HG02840 (cell line): ENCODE measurements around the gene ADCY9.

Source experiments
- ATAC-seq: cut with Tn5 transposase; IDR thresholded peaks from one replicate; pipeline ENCODE4 v1.9.1; 2021; ENCODE audit warnings: mild to moderate bottlenecking, moderate library complexity, moderate number of reproducible peaks; ENCODE audit not compliant: unreplicated experiment, low FRiP score

The ADCY9 gene

GRCh38 chr16:4009177-4009576 is 107.1 kb downstream of the ADCY9 start:
- no peak for ATAC-seq

- ATAC-seq = no peak
Measured at GRCh38 chr16:4008116-4008515, 108.1 kb downstream of the ADCY9 start.

GRCh38 chr16:4006397-4006999 is 109.7 kb downstream of the ADCY9 start:
- no peak for ATAC-seq

GRCh38 chr16:4005731-4006130 is 110.5 kb downstream of the ADCY9 start:
- ATAC-seq = no peak

GRCh38 chr16:4005281-4005680 is 111.0 kb downstream of the ADCY9 start:
- no peak for ATAC-seq

GRCh38 chr16:4004206-4004605 is 112.0 kb downstream of the ADCY9 start:
- ATAC-seq = no peak

- ATAC-seq = no peak
Measured at GRCh38 chr16:4003576-4003975, 112.7 kb downstream of the ADCY9 start.

- no peak for ATAC-seq
Measured at GRCh38 chr16:4003166-4003565, 113.1 kb downstream of the ADCY9 start.

GRCh38 chr16:4002121-4002520 is 114.1 kb downstream of the ADCY9 start:
- no peak for ATAC-seq

GRCh38 chr16:3999479-4000325 is 116.5 kb downstream of the ADCY9 start:
- ATAC-seq = no peak

GRCh38 chr16:3998793-3999478 is 117.3 kb downstream of the ADCY9 start:
- ATAC-seq = no peak

GRCh38 chr16:3997231-3997841 is 118.9 kb downstream of the ADCY9 start:
- no peak for ATAC-seq

- no peak for ATAC-seq
Measured at GRCh38 chr16:3995001-3995400, 121.2 kb downstream of the ADCY9 start.

- no peak for ATAC-seq
Measured at GRCh38 chr16:3993052-3993785, 123.0 kb downstream of the ADCY9 start.

GRCh38 chr16:3992297-3993051 is 123.8 kb downstream of the ADCY9 start:
- ATAC-seq = no peak

GRCh38 chr16:3988824-3989223 is 127.4 kb downstream of the ADCY9 start:
- ATAC-seq = no peak

GRCh38 chr16:3988011-3988410 is 128.2 kb downstream of the ADCY9 start:
- ATAC-seq = no peak

- no peak for ATAC-seq
Measured at GRCh38 chr16:3987231-3987630, 129.0 kb downstream of the ADCY9 start.

GRCh38 chr16:3986235-3986544 is 130.1 kb downstream of the ADCY9 start:
- no peak for ATAC-seq
